A549 (cell line): ENCODE measurements around the gene ZNF211.

Experiments used
- CTCF ChIP-seq: fragments of >200 bp; sonication (Bioruptor Twin); formaldehyde crosslinking; IDR thresholded peaks from 3 replicates; pipeline ENCODE4 v1.5.1; 2016
- HOXA7 ChIP-seq: fragments of 250-450 bp; sonication (Bioruptor Pico); IDR thresholded peaks from 2 replicates; pipeline ENCODE4 v1.5.0; 2020; ENCODE audit warnings: mild to moderate bottlenecking, moderate library complexity
- JUN ChIP-seq, 2 experiments: fragments of >200 bp; sonication (Bioruptor Twin); formaldehyde crosslinking; IDR thresholded peaks; 2 replicates in 1 of 2; 3 replicates in 1 of 2; pipeline ENCODE4 v1.6.1; 2016 to 2017
- RCOR1 ChIP-seq: fragments of 150-350 bp; IDR thresholded peaks from 2 replicates; pipeline ENCODE4 v1.6.1; 2014; ENCODE audit warnings: antibody characterized with exemption, low read length, low read depth
- REST ChIP-seq: fragments of 200-600 bp; sonication (generic); IDR thresholded peaks from 2 replicates; pipeline ENCODE4 v1.6.1; 2016; ENCODE audit warnings: antibody characterized with exemption, mild to moderate bottlenecking, moderate library complexity
- SMC3 ChIP-seq: fragments of >200 bp; sonication (Bioruptor Twin); formaldehyde crosslinking; IDR thresholded peaks from 3 replicates; pipeline ENCODE4 v1.6.1; 2018; ENCODE audit warnings: inconsistent platforms

GRCh38 chr19:57583521-57584416 lies 49.2 kb upstream of the ZNF211 start, which contains the start of gene ZIK1:
- TF ChIP-seq JUN (IDR thresholded peaks at IDR 0.05) (no peak), CTCF (no peak), HOXA7 (no peak), SMC3 (no peak), REST (no peak), RCOR1 (no peak)
